ENCODE measurements around the gene ALG3. TPM values are rescaled to one million over a fixed set of nuclear protein-coding genes. Genes with fewer than 3 reads are reported as not detected.
A peak's percentile ranks its signal among the peaks of the same experiment; 100 is the strongest.

The ALG3 gene
- total and polyA plus RNA-seq, 8 donors = 24.7 to 57.2 (median 30.8) TPM

DNA sequence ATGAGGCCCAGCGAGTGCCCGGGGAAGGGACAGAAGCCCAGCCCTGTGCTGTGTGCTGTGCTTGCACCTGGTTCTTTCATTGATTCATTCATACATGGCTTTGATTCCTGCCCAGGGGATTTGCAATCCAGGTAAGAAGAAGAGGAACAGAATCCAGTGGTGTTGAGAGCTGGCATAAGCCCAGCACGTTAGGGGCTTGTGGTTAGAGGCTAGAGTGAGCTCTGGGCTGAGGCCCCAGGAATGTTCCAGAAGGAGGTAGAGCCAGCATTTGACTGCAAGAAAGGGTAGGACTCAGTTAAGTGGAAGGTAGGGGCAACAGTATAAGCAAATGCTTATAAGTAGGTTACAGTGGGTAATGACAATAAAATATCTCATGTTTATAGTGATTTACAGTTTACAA is 17.1 kb downstream of the ALG3 start:
- ATAC-seq (no peak), DNase-seq (no peak)
- Histone ChIP-seq H3K9me3 (no peaks in the 10 kb centered on the region), H3K27ac (no peak overlapping the region), H3K27me3 (peaks cover 46 to 89% of the 10 kb centered on the region in 2 donors), H3K36me3 (no peaks in the 10 kb centered on the region), H3K4me1 (peaks cover 12 to 23% of the 10 kb centered on the region in 2 donors), H3K4me3 (no peak overlapping the region)
- TF ChIP-seq, protein P1, sequence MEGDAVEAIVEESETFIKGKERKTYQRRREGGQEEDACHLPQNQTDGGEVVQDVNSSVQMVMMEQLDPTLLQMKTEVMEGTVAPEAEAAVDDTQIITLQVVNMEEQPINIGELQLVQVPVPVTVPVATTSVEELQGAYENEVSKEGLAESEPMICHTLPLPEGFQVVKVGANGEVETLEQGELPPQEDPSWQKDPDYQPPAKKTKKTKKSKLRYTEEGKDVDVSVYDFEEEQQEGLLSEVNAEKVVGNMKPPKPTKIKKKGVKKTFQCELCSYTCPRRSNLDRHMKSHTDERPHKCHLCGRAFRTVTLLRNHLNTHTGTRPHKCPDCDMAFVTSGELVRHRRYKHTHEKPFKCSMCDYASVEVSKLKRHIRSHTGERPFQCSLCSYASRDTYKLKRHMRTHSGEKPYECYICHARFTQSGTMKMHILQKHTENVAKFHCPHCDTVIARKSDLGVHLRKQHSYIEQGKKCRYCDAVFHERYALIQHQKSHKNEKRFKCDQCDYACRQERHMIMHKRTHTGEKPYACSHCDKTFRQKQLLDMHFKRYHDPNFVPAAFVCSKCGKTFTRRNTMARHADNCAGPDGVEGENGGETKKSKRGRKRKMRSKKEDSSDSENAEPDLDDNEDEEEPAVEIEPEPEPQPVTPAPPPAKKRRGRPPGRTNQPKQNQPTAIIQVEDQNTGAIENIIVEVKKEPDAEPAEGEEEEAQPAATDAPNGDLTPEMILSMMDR (IDR thresholded peaks at IDR 0.05) = no peak
- intact Hi-C loops (cut with DNase I) = loop anchor here in 1 of 2 donors (10.0 kb wide), 1 partner anchor 87 kb away; no protein-coding TSS in a partner anchor

- no peaks in the 10 kb centered on the region for H3K9me3 ChIP-seq
- TF ChIP-seq, protein P1 (IDR thresholded peaks at IDR 0.05) = no peak
Observed at GRCh38 chr3:184230603-184231528, 17.9 kb downstream of the ALG3 start.

GRCh38 chr3:184230081-184230602 is 18.6 kb downstream of the ALG3 start:
- H3K27me3 ChIP-seq = peaks cover 46 to 99% of the 10 kb centered on the region in 2 donors

More at GRCh38 chr3:184230603-184231528, 17.9 kb downstream of the ALG3 start:
- H3K4me1 ChIP-seq = peaks cover 12 to 23% of the 10 kb centered on the region in 2 donors
- H3K27ac ChIP-seq = no peak overlapping the region
- intact Hi-C loops (cut with DNase I) = loop anchor here in 1 of 2 donors (10.0 kb wide), 1 partner anchor 86 kb away; no protein-coding TSS in a partner anchor
- ATAC-seq (peak; percentile 26), DNase-seq (peak in 1 of 4 donors; percentile 78)
- peaks cover 46 to 92% of the 10 kb centered on the region in 2 donors for H3K27me3 ChIP-seq
- H3K4me3 ChIP-seq = peak overlapping the region in 1 of 2 donors; percentile 40
- H3K36me3 ChIP-seq = no peaks in the 10 kb centered on the region

GRCh38 chr3:184229394-184230080 is 19.2 kb downstream of the ALG3 start, which contains the start of gene VWA5B2:
VWA5B2 (plus strand) TSS chr3:184229585; CDS start chr3:184230529, 944 bp downstream.
- DNase-seq = peak in 2 of 4 donors; percentile 59 to 86
- intact Hi-C loops (cut with DNase I) = loop anchor here in 1 of 2 donors (10.0 kb wide), 1 partner anchor 85 kb away; no protein-coding TSS in a partner anchor
- H3K27me3 ChIP-seq = peaks cover 46 to 98% of the 10 kb centered on the region in 2 donors
- no peak within 1 kb of the TSS for H3K27ac ChIP-seq
- H3K9me3 ChIP-seq = no peaks in the 10 kb centered on the region
- ATAC-seq = peak; percentile 84
- H3K36me3 ChIP-seq = no peaks in the 10 kb centered on the region
- peak within 1 kb of the TSS; percentile 27 to 40 for H3K4me3 ChIP-seq
- H3K4me1 ChIP-seq = peaks cover 12 to 23% of the 10 kb centered on the region in 2 donors
- TF ChIP-seq, protein P1 (IDR thresholded peaks at IDR 0.05) = peak in 1 of 2 donors; percentile 37

More at GRCh38 chr3:184230081-184230602, 18.6 kb downstream of the ALG3 start:
- no peaks in the 10 kb centered on the region for H3K36me3 ChIP-seq
- no peaks in the 10 kb centered on the region for H3K9me3 ChIP-seq
- DNase-seq (peak in 1 of 4 donors; percentile 63), ATAC-seq (no peak)
- intact Hi-C loops (cut with DNase I) = loop anchor here in 1 of 2 donors (10.0 kb wide), 1 partner anchor 85 kb away; no protein-coding TSS in a partner anchor
- peak overlapping the region; percentile 27 to 40 for H3K4me3 ChIP-seq
- TF ChIP-seq, protein P1 (IDR thresholded peaks at IDR 0.05) = no peak
- peaks cover 12 to 23% of the 10 kb centered on the region in 2 donors for H3K4me1 ChIP-seq
- H3K27ac ChIP-seq = no peak overlapping the region
